ENCODE data around the gene PAFAH1B1.

PAFAH1B1 gene

DNA sequence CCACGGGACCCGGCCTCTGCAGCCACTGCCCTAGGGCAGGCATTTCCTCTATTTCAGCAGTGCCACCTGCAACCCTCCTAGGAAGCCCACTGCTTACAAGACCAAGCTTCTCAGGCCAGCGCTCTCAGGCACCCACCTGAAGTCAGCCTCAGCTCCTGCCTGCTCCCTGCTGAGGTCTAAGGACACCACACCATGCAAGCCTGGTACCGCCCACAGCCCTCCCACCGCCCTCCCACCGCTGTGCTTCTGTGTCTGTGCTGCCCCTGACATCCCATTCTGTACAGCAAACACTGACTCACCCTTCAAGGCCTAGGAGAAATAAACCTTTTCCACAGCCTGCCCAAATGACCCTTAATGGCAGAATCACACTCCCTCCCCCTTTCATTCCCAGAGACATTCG is 111.8 kb downstream of the PAFAH1B1 start:
- DNase-seq: no peak

DNA sequence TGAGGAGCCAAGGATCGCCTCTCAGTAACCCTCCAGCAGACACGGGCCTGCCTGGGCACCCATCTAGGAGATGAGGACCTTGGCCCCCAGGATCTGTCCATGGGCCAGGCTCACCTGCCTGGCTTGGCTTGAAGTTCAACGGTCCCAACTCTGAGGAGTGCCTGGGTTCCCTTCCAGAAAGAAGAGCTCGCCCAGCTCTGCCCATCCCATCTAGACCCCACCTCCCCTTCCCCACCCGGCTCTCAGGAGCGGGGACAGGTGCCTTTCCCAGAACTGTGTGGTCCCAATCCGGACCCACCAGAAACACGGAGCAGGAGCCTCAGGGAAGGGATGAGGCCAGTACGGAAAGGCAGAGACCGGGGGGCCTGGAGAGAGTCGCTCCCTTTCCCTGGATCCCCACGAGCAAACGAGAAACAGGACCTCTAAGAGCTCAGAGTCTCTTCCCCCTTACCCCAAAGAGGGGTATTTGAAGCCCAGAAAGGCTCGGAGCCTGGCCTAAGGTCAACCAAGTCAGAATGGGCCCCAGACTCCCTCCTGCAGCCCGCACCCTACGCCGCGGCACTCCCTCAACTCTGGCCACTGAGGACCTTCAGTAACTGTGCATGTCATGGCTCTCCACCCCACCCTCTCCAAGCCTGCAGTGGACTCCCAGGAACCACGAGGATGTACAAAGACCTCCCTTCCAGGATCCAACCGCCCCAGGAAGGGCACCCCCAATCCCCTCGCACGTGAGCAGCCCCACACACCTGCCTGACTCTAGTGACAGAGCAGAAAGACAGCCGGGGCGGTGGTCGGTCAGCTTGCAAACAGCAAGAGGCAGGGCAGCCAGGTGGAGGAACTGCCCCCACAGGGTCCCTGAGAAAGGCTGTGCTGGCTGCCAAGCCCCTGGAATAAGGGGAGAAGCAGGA is 112.7 kb downstream of the PAFAH1B1 start:
- DNase-seq: no peak

DNA sequence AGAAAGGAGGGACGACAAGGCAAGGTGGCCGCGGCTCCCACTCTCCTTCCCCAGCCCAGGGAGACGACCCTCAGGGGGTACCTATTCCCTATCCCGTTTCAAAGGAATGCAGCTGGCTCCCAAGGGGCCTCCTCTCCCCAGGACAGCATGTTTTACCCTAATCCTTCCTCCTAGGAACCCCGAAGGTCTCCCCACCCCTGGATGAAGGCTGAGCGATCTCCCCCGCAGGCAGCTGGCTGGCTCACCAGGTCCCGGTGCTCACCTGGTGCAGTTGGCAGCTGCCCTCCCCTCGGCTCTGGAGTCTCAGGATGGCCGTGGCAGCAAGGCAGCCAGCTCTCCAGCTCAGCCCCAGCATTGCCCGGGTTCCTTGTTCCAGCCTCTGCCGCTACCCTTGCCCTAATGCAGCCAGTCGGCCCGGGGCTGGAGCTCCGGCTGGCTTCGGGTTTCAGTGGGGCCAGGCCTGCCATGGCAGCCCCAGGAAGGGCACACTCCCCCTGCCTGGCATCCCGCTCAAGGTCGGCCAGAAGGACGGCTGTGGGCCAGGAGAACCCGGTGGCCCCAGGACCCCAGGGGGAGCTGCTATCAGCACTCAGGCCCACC is 113.6 kb downstream of the PAFAH1B1 start:
- no peak for DNase-seq

GRCh38 chr17:2707721-2708584 is 114.5 kb downstream of the PAFAH1B1 start:
- no peak for DNase-seq

GRCh38 chr17:2708585-2709182 is 115.2 kb downstream of the PAFAH1B1 start:
- no peak for DNase-seq

DNA sequence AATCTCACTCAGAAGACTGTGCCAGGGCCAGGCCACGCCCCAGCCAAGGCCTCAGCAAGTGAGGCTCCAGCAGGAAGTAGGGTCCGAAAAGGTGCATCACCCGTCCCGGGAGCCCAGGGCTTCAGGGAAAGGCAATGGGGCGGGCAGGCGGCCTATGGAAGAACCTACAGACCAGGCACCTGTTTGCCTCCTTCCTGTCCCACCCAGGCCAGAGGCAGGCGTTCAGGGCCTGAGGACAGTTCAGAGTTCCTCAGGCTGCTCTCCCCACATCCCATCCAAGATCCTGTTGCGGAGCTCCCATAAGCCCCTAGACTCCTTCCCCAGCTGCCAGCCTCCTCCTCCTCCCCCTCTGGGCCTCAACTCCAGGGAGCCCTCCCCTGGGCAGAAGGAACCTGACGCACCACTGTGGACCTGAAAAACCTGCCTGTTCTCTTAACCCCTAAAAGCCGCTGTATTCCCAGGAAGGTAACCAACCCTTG is 115.8 kb downstream of the PAFAH1B1 start:
- DNase-seq: no peak

- DNase-seq: no peak
Measured at GRCh38 chr17:2710071-2710802, 116.8 kb downstream of the PAFAH1B1 start.

GRCh38 chr17:2710803-2711607 is 117.6 kb downstream of the PAFAH1B1 start:
- DNase-seq: no peak

DNA sequence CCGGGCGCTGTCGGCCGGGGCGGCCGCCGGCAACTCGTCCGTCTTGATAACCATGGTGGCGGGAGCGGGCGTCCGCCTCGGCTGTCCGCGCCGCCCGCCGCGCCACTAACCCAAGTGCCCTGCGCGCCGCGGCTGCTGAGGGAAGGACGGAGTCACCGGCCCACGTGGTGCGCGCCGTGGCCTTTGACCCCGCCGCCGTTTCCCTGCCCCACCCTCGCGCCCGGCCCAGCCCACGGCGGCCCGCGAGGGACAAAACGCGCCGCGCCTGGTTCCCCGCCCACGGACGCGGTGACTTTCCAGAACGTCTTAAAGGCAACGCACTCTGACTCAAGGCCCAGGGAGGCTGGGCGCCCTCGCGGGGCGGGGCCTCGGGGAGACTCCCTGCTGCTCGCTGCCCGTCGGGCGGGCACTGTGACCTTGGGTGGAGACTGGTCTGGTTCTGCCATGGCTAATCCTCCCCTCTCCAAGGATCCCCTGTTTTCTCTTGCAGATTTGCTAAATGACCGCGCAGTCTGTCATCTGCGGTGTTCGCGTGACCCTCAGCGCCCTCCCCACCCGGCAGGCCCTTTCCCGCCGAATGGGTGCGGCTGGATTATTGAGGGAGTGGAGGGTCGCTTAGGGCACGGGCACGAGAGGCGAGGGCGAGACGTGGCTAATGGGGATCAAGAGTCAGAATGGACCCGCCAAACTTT is 118.3 kb downstream of the PAFAH1B1 start, which contains the start of gene CLUH:
Gene CLUH, minus strand, starts transcription at position 157 of the 692 bp plus-strand sequence. Its CDS starts 103 bp downstream, at position 54.
- DNase-seq: peak; percentile 88

DNA sequence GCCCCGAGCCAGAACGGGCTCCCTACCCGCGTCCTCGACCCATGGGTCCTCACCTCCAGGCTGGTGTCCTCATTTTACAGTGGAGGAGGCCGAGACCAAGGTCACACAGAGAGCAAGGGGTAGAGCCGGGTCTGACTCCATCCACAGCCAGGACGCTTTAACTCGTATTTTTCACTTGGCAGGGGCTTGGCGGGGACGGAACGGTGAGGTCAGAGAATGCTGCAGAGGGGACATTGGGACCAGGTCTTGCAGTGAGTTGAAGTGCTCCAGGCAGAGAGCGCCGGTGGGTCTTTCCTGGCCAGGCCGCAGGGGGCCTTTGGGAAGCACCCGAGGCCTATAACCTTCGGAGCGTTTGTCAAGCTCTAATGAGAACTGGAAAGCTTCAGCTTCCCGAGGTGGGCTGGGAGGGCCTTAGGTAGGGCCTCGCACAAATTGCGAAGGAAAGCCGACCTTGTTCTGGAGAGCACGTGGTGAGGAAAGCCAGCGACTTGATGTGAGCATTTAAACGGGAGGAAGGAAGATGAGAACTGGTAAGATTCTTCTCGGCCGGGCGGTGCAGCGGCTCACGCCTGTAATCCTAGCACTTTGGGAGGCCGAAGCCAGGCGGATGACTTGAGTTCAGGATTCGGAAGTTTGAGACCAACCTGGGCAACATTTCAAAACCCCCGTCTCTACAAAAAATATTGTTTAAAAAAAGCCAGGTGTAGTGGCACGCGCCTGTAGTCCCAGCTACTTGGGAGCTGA is 119.0 kb downstream of the PAFAH1B1 start:
- no peak for DNase-seq

DNA sequence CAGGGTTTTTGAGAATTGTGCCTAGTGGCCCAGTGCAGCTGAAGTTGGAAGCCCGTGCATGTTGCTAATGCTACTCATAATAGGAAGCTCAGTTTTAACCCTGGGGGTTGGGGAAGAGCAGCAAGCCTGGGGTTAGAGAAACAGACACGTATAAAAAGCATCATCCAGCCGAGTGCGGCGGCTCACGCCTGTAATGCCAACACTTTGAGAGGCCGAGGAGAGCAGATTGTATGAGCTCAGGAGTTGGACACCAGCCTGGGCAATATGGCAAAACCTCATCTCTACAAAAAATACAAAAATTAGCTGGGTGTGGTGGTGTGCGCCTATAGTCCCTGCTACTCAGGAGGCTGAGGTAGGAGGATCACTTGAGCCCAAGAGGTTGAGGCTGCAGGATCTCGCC is 120.4 kb downstream of the PAFAH1B1 start:
- no peak for DNase-seq

- no peak for DNase-seq
Measured at GRCh38 chr17:2716649-2717048, 123.2 kb downstream of the PAFAH1B1 start.

- no peak for DNase-seq
Measured at GRCh38 chr17:2718150-2718938, 124.9 kb downstream of the PAFAH1B1 start.

DNA sequence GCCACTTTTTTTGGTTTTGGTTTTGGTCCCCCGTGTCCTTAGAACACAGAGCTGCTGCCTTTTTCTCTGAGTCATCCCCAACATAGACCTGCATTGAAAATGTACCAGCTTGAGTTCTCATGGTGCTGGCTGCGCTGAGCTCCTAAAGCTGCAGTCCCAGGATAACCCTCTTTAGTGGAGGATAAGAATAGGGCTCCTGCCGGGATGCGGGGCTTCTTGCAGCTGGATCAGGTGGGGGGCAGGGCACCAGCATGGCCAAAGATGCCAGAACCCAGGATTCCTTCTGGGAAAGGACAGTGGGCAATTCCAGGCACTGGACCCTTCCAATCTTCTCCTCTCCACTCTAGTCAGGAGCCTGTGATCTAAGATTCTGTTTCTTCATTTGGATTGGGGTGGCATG is 126.4 kb downstream of the PAFAH1B1 start:
- DNase-seq: no peak

GRCh38 chr17:2721603-2722002 is 128.1 kb downstream of the PAFAH1B1 start:
- DNase-seq: no peak

GRCh38 chr17:2722611-2723010 is 129.2 kb downstream of the PAFAH1B1 start:
- no peak for DNase-seq

DNA sequence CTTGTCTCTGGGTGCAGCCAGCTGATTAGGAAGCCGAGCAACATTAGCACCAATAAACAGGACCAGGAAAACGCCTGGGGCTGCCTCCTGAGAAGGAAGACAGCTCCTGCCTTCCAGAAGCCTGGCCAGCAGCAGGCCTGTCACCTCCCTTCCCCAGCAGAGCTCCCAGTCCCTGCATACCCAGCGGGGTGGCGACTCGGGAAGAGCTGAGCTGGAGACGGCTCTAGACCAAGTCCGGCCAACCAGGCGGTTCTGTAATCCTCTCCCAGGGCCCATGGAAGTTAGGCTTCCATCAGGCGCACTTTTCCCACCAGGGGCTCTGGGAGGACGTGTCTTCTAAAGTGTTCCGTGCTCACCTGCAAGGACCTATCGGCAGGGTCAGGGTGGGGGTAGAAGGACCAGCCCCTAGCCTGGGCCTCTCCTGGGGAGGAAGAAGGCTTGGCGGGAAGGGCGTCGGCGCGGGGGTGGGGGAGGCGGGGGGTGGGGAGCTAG is 130.1 kb downstream of the PAFAH1B1 start:
- no peak for DNase-seq

DNA sequence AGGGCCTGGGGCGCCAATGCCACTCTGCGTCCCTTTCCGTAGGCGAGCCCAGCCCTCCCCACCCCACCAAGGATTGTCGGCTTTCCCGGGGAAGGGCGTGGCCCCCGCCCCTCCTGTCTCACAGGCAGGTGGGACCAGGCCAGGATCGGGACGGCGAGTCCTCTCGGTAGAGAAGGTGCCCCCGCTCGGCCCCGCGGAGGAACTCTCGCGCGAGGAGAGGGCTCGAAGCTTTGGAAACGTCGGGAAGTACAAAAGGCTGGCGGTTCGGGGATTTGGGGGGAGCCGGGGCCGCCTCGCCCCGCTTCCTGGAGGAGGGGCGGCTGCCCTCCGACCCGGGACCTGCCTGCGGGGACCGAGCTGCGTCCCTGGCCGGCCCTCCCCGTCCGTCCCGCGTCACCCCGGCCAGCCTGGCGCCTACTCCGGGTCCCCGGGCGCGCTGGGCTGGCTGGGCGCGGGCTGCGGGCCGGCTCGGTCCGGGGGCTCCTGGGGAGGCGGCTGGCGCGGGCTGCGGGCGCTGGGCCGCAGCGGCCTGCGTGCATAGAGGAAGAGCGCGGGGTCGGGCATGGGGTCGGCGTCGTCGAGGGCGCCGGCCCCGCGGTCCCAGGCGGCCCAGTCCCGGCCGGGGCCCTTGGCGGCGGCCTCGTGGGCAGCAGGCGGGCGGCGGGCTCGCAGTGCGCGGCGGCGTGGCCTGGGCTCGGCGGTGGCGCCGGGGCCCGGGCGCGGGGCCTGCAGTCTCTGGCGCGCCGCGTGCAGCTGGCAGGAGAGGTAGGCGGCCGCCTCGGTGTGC is 130.7 kb downstream of the PAFAH1B1 start:
- no peak for DNase-seq

All from NCI-H1436 (cell line).